Gastroesophageal sphincter (tissue), 4 donors: Measurements from ENCODE around the gene KDM5B. TPM values are rescaled to one million over a fixed set of nuclear protein-coding genes. Genes with fewer than 3 reads are reported as not detected.
"Not testable (repeated sequence)": the region's sequence is repeated elsewhere in the genome, so short reads cannot be mapped to it uniquely, and the experiment has no call there.

Experiments used
- ATAC-seq: fragments of 150-250 bp; one replicate; pipeline ENCODE4 v1.9.1; 2016; ENCODE audit warnings: mild to moderate bottlenecking, moderate library complexity
- H3K27ac ChIP-seq, 4 donors: fragments of 200-600 bp; sonication (generic) in 3 of 4; 1 replicate in 3 of 4; 2 replicates in 1 of 4; pipeline ENCODE4 v1.5.1; 2016 to 2019
- H3K27me3 ChIP-seq: fragments of 200-600 bp; sonication (generic); one replicate; pipeline ENCODE4 v1.5.1; 2019
- H3K36me3 ChIP-seq, 2 donors: fragments of 200-600 bp; sonication (generic); one replicate each; pipeline ENCODE4 v1.5.1; 2019; ENCODE audit warnings: control low read depth in 1 of 2
- H3K4me1 ChIP-seq, 3 donors: fragments of 200-600 bp; sonication (generic); 1 replicate in 2 of 3; 2 replicates in 1 of 3; pipeline ENCODE4 v1.5.1; 2016 to 2019; ENCODE audit warnings: control low read depth in 2 of 3
- H3K4me3 ChIP-seq, 2 donors: fragments of 200-600 bp; sonication (generic); one replicate each; pipeline ENCODE4 v1.5.1; 2019; ENCODE audit warnings: mild to moderate bottlenecking in 1 of 2, moderate library complexity in 1 of 2
- H3K9me3 ChIP-seq, 3 donors: fragments of 200-600 bp; sonication (generic); one replicate each; pipeline ENCODE4 v1.5.1; 2017 to 2019; ENCODE audit warnings: control low read depth in 2 of 3
- EP300 ChIP-seq: sonication (generic); formaldehyde crosslinking; IDR thresholded peaks from one replicate; pipeline ENCODE4 v1.6.1; 2017; ENCODE audit warnings: antibody characterized with exemption, mild to moderate bottlenecking
- POLR2A ChIP-seq, 2 donors: fragments of 450-650 bp; IDR thresholded peaks; one replicate each; pipeline ENCODE4 v1.6.1; 2017; ENCODE audit warnings: antibody characterized with exemption in 2 of 2, mild to moderate bottlenecking in 2 of 2, moderate library complexity in 1 of 2
- POLR2AphosphoS5 ChIP-seq: sonication (generic); formaldehyde crosslinking; IDR thresholded peaks from one replicate; pipeline ENCODE4 v1.6.1; 2017; ENCODE audit warnings: antibody characterized with exemption
- WGBS, 2 donors: methylation state at CpG; one replicate each; pipeline ENCODE4 v1.1.5; 2018; ENCODE audit warnings: low coverage in 1 of 2; 5-methylcytosine and 5-hydroxymethylcytosine counted together
- total RNA-seq, 4 donors: library from RNA; depleted of rRNA; stranded (reverse); fragments of >200 nt; gene quantifications; one replicate each; pipeline ENCODE4 v1.1.0, GENCODE V29; 2016
- TF ChIP-seq, protein P1 (sequence below), 4 experiments: fragments of 200-600 bp in 2 of 4; fragments of 450-650 bp in 2 of 4; sonication (generic) in 1 of 4; IDR thresholded peaks; one replicate each; pipeline ENCODE4 v1.5.1; 2017 to 2019; ENCODE audit warnings: antibody characterized with exemption in 4 of 4, mild to moderate bottlenecking in 2 of 4, moderate library complexity in 2 of 4

The KDM5B gene
- total RNA-seq, 4 donors from 2014 or later: 29.2 to 41.4 (median 34.8) TPM

GRCh38 chr1:202716654-202717053 is 91.6 kb downstream of the KDM5B start:
- Histone ChIP-seq H3K27me3 (peaks cover 2% of the 10 kb centered on the region), H3K4me1 (no peaks in the 10 kb centered on the region), H3K27ac (no peak overlapping the region), H3K4me3 (no peak overlapping the region), H3K36me3 (no peaks in the 10 kb centered on the region), H3K9me3 (no peaks in the 10 kb centered on the region)
- TF ChIP-seq EP300 (no peak), POLR2A (IDR thresholded peaks at IDR 0.05) (no peak), POLR2AphosphoS5 (no peak)
- TF ChIP-seq, protein P1, sequence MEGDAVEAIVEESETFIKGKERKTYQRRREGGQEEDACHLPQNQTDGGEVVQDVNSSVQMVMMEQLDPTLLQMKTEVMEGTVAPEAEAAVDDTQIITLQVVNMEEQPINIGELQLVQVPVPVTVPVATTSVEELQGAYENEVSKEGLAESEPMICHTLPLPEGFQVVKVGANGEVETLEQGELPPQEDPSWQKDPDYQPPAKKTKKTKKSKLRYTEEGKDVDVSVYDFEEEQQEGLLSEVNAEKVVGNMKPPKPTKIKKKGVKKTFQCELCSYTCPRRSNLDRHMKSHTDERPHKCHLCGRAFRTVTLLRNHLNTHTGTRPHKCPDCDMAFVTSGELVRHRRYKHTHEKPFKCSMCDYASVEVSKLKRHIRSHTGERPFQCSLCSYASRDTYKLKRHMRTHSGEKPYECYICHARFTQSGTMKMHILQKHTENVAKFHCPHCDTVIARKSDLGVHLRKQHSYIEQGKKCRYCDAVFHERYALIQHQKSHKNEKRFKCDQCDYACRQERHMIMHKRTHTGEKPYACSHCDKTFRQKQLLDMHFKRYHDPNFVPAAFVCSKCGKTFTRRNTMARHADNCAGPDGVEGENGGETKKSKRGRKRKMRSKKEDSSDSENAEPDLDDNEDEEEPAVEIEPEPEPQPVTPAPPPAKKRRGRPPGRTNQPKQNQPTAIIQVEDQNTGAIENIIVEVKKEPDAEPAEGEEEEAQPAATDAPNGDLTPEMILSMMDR (IDR thresholded peaks at IDR 0.05): no peak
- ATAC-seq: no peak
- WGBS, 2 donors: 86 to 90% methylated on average over 2 of the region's 2 CpGs

GRCh38 chr1:202714202-202714601 is 94.0 kb downstream of the KDM5B start:
- not testable (repeated sequence) for H3K27ac ChIP-seq, H3K36me3 ChIP-seq, H3K9me3 ChIP-seq, H3K4me3 ChIP-seq, ATAC-seq
- 67 to 100% methylated on average over 1 of the region's 1 CpG for WGBS, 2 donors
- peaks cover 0 to 16% (median 16%) of the 10 kb centered on the region in 3 donors for H3K4me1 ChIP-seq
- H3K27me3 ChIP-seq: peaks cover 27% of the 10 kb centered on the region

- TF ChIP-seq POLR2A (IDR thresholded peaks at IDR 0.05) (no peak), POLR2AphosphoS5 (no peak), EP300 (no peak)
- TF ChIP-seq, protein P1 (IDR thresholded peaks at IDR 0.05): no peak
- Histone ChIP-seq H3K4me1 (peaks cover 0 to 18% (median 17%) of the 10 kb centered on the region in 3 donors), H3K27ac (no peak overlapping the region), H3K27me3 (peaks cover 37% of the 10 kb centered on the region), H3K36me3 (no peaks in the 10 kb centered on the region), H3K9me3 (no peaks in the 10 kb centered on the region), H3K4me3 (no peak overlapping the region)
- no peak for ATAC-seq
- 33 to 57% methylated on average over 1 to 2 of the region's 4 CpGs for WGBS, 2 donors
Observed at GRCh38 chr1:202713110-202713509, 95.1 kb downstream of the KDM5B start.

DNA sequence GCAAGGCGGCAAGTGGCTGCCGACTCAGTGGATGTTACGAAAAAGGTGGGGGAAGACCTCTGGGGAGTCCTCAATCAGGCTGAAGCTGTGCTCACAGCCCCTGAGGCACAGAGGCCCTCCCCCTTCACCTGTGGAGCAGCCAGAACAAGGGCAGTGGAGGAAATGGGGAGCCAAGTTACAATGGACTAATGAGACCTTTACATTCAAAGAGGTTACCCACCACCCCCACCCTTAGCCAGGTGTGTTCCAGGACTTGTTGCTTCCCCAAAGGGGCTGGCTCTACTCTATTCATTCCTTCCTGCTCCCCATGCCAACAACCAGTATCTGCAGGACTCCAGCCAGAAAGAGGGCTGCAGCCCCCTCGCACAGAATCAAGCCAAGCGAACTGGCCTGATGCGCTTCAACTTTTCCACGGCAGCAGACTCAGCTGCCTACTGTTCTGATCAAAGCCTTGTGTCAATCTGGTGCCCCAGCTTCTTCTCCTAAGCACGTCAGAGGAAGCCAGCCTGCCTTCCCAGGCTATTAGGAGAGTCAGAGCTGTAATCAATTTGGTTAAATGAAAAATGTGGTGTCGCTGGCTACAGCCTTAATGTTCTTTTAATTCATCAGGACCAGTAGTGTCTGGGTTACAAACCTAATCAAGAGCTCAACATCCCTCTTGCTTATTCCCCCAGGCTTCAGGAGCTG is 96.1 kb downstream of the KDM5B start:
- Histone ChIP-seq H3K27me3 (peaks cover 48% of the 10 kb centered on the region), H3K27ac (no peak overlapping the region), H3K9me3 (no peaks in the 10 kb centered on the region), H3K4me1 (peaks cover 0 to 18% (median 17%) of the 10 kb centered on the region in 3 donors), H3K36me3 (no peaks in the 10 kb centered on the region), H3K4me3 (no peak overlapping the region)
- WGBS, 2 donors: 77 to 95% methylated on average over 4 to 7 of the region's 9 CpGs
- ATAC-seq: no peak
- no peak for TF ChIP-seq POLR2AphosphoS5
- TF ChIP-seq, protein P1 (IDR thresholded peaks at IDR 0.05): no peak
- no peak for TF ChIP-seq POLR2A (IDR thresholded peaks at IDR 0.05)
- no peak for TF ChIP-seq EP300

- peak within 1 kb of the TSS; percentile 1 to 45 for H3K4me3 ChIP-seq
- H3K36me3 ChIP-seq: no peaks in the 10 kb centered on the region
- WGBS, 2 donors: 0 to 45% methylated on average over 3 to 10 of the region's 64 CpGs
- TF ChIP-seq, protein P1 (IDR thresholded peaks at IDR 0.05): no peak
- TF ChIP-seq EP300: no peak
- no peak for TF ChIP-seq POLR2A (IDR thresholded peaks at IDR 0.05)
- TF ChIP-seq POLR2AphosphoS5: no peak
- H3K9me3 ChIP-seq: no peaks in the 10 kb centered on the region
- H3K27me3 ChIP-seq: peaks cover 65% of the 10 kb centered on the region
- H3K4me1 ChIP-seq: peaks cover 0 to 18% (median 17%) of the 10 kb centered on the region in 3 donors
- H3K27ac ChIP-seq: no peak within 1 kb of the TSS
- ATAC-seq: peak; percentile 37
Observed at GRCh38 chr1:202710070-202711045, 97.9 kb downstream of the KDM5B start, which contains the start of gene SYT2. Gene SYT2, minus strand, starts transcription at chr1:202710454. Its CDS starts 104,682 bp downstream, at chr1:202605772.
